Measurements from ENCODE around the gene AQP6. TPM values are rescaled to one million over a fixed set of nuclear protein-coding genes. Genes with fewer than 3 reads are reported as not detected.

The AQP6 gene
- total RNA-seq, 1 experiment from 2014 or later = 1.8 TPM

- DNase-seq (ENCODE audit: low spot score) = peak; percentile 60
These were observed 29.7 kb upstream of the AQP6 start for GRCh38 chr12:49942921-49943624.

- DNase-seq (ENCODE audit: low spot score) = no peak
These were observed 29.2 kb upstream of the AQP6 start for GRCh38 chr12:49943625-49943960.

GRCh38 chr12:49944046-49944445 is 28.7 kb upstream of the AQP6 start:
- no peak for DNase-seq (ENCODE audit: low spot score)

- no peak for DNase-seq (ENCODE audit: low spot score)
These were observed 28.0 kb upstream of the AQP6 start for GRCh38 chr12:49944718-49945117.

- DNase-seq (ENCODE audit: low spot score) = peak; percentile 92
These were observed 27.2 kb upstream of the AQP6 start for GRCh38 chr12:49945394-49946080.

- no peak for DNase-seq (ENCODE audit: low spot score)
These were observed 26.7 kb upstream of the AQP6 start for GRCh38 chr12:49946086-49946485.

- no peak for DNase-seq (ENCODE audit: low spot score)
These were observed 26.2 kb upstream of the AQP6 start for GRCh38 chr12:49946497-49946896.

- no peak for DNase-seq (ENCODE audit: low spot score)
These were observed 25.0 kb upstream of the AQP6 start for GRCh38 chr12:49947593-49948226.

- DNase-seq (ENCODE audit: low spot score) = no peak
These were observed 23.6 kb upstream of the AQP6 start for GRCh38 chr12:49948866-49949845.

- no peak for DNase-seq (ENCODE audit: low spot score)
These were observed 22.9 kb upstream of the AQP6 start for GRCh38 chr12:49949866-49950265.

GRCh38 chr12:49950273-49951251 is 22.2 kb upstream of the AQP6 start, which contains the start of gene AQP2:
Gene AQP2, plus strand, starts transcription at chr12:49950737. Its CDS starts 94 bp downstream, at chr12:49950831.
- DNase-seq (ENCODE audit: low spot score) = no peak

GRCh38 chr12:49951411-49952240 is 21.1 kb upstream of the AQP6 start:
- DNase-seq (ENCODE audit: low spot score) = no peak

- DNase-seq (ENCODE audit: low spot score) = peak; percentile 43
These were observed 20.2 kb upstream of the AQP6 start for GRCh38 chr12:49952391-49953055.

- no peak for DNase-seq (ENCODE audit: low spot score)
These were observed 19.6 kb upstream of the AQP6 start for GRCh38 chr12:49953151-49953550.

GRCh38 chr12:49953961-49954846 is 18.5 kb upstream of the AQP6 start:
- DNase-seq (ENCODE audit: low spot score) = no peak

GRCh38 chr12:49954863-49955830 is 17.6 kb upstream of the AQP6 start:
- no peak for DNase-seq (ENCODE audit: low spot score)
